A549 treated with ZK216348 at 1 μM for 4 hours (cell line): ENCODE data around the gene ZNF10. TPM values are rescaled to one million over a fixed set of nuclear protein-coding genes. Genes with fewer than 3 reads are reported as not detected.

ENCODE experiments used
- total RNA-seq: library from RNA; stranded (reverse); fragments of 200-300 nt; extraction: Qiagen RNA extraction; gene quantifications from 5 replicates; pipeline ENCODE4 v1.2.3, GENCODE V29; 2022; ENCODE audit warnings: low read depth

ZNF10 gene
- 1.1 to 3.4 TPM (median 1.6 TPM) in 5 replicates for total RNA-seq

GRCh38 chr12:133130038-133130807 lies at the start of gene ZNF10, which contains the start of gene ZNF891:
ZNF10 (plus strand) TSS chr12:133130627; CDS start chr12:133144493, 13,866 bp downstream.
ZNF891 (minus strand) TSS chr12:133130274; CDS start chr12:133121918, 8,356 bp downstream.

DNA sequence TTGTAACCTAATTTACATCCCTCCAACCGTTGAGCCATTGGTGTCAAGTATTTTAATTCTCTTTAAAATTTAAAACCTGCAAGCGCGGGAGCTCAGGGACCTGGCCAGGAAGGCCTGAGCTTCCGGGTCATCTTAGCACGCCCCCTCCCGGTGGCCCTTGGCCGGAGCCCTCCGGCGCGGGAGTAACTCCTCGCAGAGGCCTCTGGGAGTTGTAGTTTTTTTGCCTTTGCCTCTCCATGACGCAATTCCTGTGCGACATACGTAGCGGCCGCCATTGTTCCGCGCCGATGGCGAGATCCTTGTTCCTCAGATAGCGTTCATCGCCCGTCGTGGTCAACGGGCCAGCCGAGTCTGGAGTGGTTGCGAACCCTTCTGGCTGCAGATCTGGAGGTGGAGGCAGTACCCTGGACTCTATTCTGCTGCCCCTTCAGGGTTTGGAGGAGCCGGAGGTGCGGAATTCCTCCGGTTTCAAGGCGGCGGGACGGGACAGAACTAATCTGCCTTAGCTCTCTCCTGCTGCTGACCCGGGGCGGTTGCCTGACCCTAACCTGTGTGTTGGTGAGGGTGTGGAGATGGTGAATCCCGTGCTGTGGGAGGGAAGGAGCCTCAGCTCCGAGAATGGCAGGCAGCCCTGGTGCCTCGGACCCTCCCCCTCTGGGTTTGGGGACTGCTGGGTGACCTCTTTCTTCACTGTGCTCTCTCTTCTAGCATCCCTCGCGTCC lies 51.0 kb downstream of the ZNF10 start, which contains the start of gene ZNF268:
TSS of gene ZNF268 (plus strand) at position 258 of the 722 bp plus-strand sequence. CDS start 503 bp downstream, outside the sequence.

Other genes starting within 250 kb of the ZNF10 start
- gene CHFR, start 243.0 kb upstream of the ZNF10 start, total RNA-seq, result 19.9 to 26.7 TPM (median 21.7 TPM) in 5 replicates
- gene ZNF605, start 174.3 kb upstream of the ZNF10 start, total RNA-seq, result 2.4 to 4.3 TPM (median 3.8 TPM) in 5 replicates
- 6.8 to 10.0 TPM (median 7.6 TPM) in 5 replicates for gene ZNF26, start 144.3 kb upstream of the ZNF10 start, total RNA-seq
- 10.9 to 15.5 TPM (median 12.9 TPM) in 5 replicates for gene ZNF84, start 93.1 kb upstream of the ZNF10 start, total RNA-seq
- gene ZNF140, start 49.7 kb upstream of the ZNF10 start, total RNA-seq, result 8.0 to 11.6 TPM (median 8.4 TPM) in 5 replicates
- gene ZNF891, start 353 bp upstream of the ZNF10 start, total RNA-seq, result 0.24 to 0.41 TPM (median 0.40 TPM) in 5 replicates
- 10.7 to 19.4 TPM (median 11.5 TPM) in 5 replicates for gene ZNF268, start 50.9 kb downstream of the ZNF10 start, total RNA-seq
- not detected in 5 replicates for gene ANHX, start 105.2 kb downstream of the ZNF10 start, total RNA-seq